Mesothelial cell of epicardium (in vitro differentiated cells): ENCODE data around the gene MAJIN. TPM values are rescaled to one million over a fixed set of nuclear protein-coding genes. Genes with fewer than 3 reads are reported as not detected.

Source experiments
- DNase-seq, 2 experiments: peaks; one replicate each; pipeline ENCODE4 v3.0.0; 2021; ENCODE audit warnings: low spot score in 2 of 2; ENCODE audit not compliant: unreplicated experiment in 2 of 2
- H3K27ac Mint-ChIP-seq: 2 replicates; pipeline ENCODE4 v1.8.0; 2021; ENCODE audit warnings: mixed read lengths
- H3K27me3 Mint-ChIP-seq: 2 replicates; pipeline ENCODE4 v1.8.0; 2021; ENCODE audit warnings: low read depth, mixed read lengths
- H3K36me3 Mint-ChIP-seq: 2 replicates; pipeline ENCODE4 v1.8.0; 2021; ENCODE audit warnings: mixed read lengths
- H3K4me1 Mint-ChIP-seq: 2 replicates; pipeline ENCODE4 v1.8.0; 2021; ENCODE audit warnings: mixed read lengths
- H3K4me3 Mint-ChIP-seq: 2 replicates; pipeline ENCODE4 v1.8.0; 2021; ENCODE audit warnings: mild to moderate bottlenecking, moderate library complexity, mixed read lengths
- H3K9me3 Mint-ChIP-seq: 2 replicates; pipeline ENCODE4 v1.8.0; 2021; ENCODE audit warnings: mixed read lengths
- total RNA-seq: library from RNA; stranded (reverse); gene quantifications from 3 replicates; pipeline ENCODE4 v1.2.1, GENCODE V29; 2021
- TF ChIP-seq, protein P1 (sequence below): fragments of 200-600 bp; sonication (generic); IDR thresholded peaks from one replicate; pipeline ENCODE4 v1.5.0; 2021; ENCODE audit warnings: antibody characterized with exemption; ENCODE audit not compliant: unreplicated experiment

MAJIN gene
- total RNA-seq, 1 donor from 2014 or later: not detected

DNA sequence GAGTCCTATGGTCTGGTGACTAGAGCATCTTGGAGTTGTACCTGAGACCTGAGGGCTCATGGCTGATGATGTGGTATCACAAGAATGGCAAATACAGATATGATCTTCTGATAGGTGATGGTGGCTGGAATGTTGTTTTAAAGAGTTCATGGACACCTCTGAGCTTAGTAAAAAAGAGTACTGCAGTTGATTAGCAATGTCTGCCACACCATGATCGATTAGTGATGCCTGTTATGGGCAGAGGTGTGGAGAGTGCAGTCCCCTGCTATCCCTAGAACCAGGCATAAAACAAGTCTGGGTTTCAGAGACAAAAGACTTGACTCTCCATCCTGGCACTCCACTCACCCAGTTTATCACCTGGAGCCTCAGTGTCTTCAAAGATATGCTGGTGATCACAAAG is 26.2 kb upstream of the MAJIN start:
- H3K27ac Mint-ChIP-seq: peak overlapping the region; percentile 0
- H3K36me3 Mint-ChIP-seq: no peaks in the 10 kb centered on the region
- TF ChIP-seq, protein P1, sequence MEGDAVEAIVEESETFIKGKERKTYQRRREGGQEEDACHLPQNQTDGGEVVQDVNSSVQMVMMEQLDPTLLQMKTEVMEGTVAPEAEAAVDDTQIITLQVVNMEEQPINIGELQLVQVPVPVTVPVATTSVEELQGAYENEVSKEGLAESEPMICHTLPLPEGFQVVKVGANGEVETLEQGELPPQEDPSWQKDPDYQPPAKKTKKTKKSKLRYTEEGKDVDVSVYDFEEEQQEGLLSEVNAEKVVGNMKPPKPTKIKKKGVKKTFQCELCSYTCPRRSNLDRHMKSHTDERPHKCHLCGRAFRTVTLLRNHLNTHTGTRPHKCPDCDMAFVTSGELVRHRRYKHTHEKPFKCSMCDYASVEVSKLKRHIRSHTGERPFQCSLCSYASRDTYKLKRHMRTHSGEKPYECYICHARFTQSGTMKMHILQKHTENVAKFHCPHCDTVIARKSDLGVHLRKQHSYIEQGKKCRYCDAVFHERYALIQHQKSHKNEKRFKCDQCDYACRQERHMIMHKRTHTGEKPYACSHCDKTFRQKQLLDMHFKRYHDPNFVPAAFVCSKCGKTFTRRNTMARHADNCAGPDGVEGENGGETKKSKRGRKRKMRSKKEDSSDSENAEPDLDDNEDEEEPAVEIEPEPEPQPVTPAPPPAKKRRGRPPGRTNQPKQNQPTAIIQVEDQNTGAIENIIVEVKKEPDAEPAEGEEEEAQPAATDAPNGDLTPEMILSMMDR: no peak
- peaks cover 1% of the 10 kb centered on the region for H3K27me3 Mint-ChIP-seq
- no peaks in the 10 kb centered on the region for H3K9me3 Mint-ChIP-seq
- H3K4me1 Mint-ChIP-seq: peaks cover 7% of the 10 kb centered on the region
- H3K4me3 Mint-ChIP-seq: no peak overlapping the region
- DNase-seq: no peak

DNA sequence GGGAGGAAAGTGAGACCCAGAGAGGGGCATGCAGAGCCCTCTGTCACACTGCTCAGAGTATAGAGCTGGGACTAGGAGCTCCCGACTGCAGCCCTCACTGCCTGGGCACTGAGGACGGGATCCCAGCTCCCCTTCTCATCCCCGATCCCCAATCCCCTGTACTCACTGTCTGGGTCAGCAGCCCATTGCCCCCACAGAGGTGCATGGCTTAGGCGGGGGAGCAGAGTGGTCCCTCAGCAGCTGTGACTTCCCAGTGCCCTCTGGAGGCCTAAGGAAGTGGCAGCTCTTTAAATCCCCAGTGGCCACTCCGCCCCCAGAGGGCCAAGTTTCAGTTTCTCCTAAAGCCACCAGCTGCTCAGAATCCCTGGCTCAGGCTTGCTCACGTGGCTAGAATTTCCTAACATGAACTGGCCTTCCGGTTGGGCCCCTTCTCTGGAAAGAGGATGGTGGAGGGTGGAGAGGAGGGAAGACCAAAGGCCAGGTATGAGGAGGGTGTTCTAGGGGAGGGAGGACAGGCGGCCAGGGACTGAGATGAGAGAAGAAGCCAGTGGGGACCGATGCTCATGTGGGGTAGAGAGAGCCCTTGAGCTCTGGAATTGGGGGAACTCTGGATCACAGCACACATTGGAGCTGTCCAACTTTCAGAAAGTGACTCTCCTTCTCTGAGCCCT is 24.9 kb upstream of the MAJIN start, which contains the start of gene BATF2:
Gene BATF2, minus strand, starts transcription at position 262 of the 671 bp plus-strand sequence. Its CDS starts 57 bp downstream, at position 205.
- Mint-ChIP-seq H3K36me3 (no peaks in the 10 kb centered on the region), H3K4me1 (peaks cover 7% of the 10 kb centered on the region), H3K27me3 (peaks cover 1% of the 10 kb centered on the region), H3K4me3 (peak within 1 kb of the TSS; percentile 28), H3K9me3 (no peaks in the 10 kb centered on the region), H3K27ac (peak within 1 kb of the TSS; percentile 76)
- DNase-seq: no peak
- TF ChIP-seq, protein P1: no peak

DNA sequence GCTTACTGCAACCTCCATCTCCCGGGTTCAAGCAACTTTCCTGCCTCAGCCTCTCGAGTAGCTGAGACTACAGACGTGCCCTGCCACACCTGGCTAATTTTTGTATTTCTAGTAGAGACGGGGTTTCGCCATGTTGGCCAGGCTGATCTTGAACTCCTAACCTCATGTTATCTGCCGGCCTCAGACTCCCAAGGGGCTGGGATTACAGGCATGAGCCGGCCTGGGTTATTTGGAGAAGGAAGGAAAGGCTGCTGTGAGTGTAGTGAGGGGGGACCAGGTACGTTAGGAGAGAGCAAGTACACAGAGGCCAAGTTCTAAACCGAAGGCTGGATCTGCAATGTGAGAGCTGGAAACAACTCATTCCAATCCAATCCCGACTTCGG is 24.4 kb upstream of the MAJIN start:
- H3K27ac Mint-ChIP-seq: peak overlapping the region; percentile 73
- H3K27me3 Mint-ChIP-seq: peaks cover 1% of the 10 kb centered on the region
- DNase-seq: no peak
- peak overlapping the region; percentile 28 for H3K4me3 Mint-ChIP-seq
- peaks cover 7% of the 10 kb centered on the region for H3K4me1 Mint-ChIP-seq
- TF ChIP-seq, protein P1: no peak
- H3K9me3 Mint-ChIP-seq: no peaks in the 10 kb centered on the region
- H3K36me3 Mint-ChIP-seq: no peaks in the 10 kb centered on the region

DNA sequence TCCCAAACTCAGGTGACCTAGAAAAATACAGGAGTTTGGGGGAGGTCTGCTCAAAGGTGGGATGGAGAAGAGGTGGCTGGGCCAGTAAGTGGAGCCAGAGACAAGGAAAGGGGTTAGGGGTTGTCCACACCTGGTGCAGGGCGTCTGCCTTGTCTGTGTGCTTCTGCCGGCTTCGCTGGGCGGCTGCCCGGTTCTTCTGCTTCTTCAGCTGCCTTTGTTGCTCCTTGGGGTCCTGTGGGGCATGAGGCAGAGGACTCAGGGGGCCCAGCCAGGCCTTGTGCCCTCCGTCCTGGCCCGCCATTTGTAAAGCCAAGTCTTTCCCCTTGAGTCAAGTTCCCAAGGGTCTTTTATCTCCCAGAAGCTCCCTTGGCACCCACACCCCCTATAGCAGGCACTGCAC is 22.4 kb upstream of the MAJIN start:
- no peaks in the 10 kb centered on the region for H3K9me3 Mint-ChIP-seq
- H3K27ac Mint-ChIP-seq: no peak overlapping the region
- H3K36me3 Mint-ChIP-seq: no peaks in the 10 kb centered on the region
- no peak for DNase-seq
- peaks cover 20% of the 10 kb centered on the region for H3K4me1 Mint-ChIP-seq
- no peak overlapping the region for H3K4me3 Mint-ChIP-seq
- TF ChIP-seq, protein P1: no peak
- peaks cover 1% of the 10 kb centered on the region for H3K27me3 Mint-ChIP-seq

DNA sequence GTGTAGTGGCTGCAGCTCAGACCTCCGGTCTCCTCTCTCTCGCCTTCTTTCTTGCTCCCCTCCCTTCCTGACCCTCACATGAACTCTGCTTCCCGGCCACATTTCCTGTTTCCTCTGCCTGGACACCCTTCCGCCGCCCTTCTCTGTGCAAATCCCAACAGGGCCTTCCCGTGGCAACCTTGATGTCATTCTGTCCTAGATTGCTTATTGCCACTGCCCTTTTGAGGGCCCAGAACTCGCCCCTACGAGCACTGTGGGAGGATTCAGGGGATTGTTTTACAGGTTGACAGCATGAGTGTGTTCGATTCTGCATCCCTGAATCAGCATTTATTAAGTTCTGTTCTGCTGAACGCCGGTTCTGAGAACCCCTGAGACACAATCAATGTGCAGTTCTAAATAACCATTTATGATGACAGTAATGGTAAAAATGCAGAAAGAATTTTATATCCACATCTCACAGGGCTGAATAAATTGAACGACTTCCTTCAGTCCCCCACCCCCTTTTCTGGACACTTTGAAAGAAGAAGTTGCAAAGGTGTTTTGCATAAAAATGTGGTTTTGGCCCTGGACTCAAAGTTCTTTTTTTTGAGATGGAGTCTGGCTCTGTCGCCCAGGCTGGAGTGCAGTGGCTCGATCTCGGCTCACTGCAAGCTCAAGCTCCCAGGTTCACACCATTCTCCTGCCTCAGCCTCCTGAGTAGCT is 18.5 kb upstream of the MAJIN start:
- Mint-ChIP-seq H3K4me1 (peaks cover 20% of the 10 kb centered on the region), H3K4me3 (peak overlapping the region; percentile 16), H3K36me3 (no peaks in the 10 kb centered on the region), H3K27ac (peak overlapping the region; percentile 85), H3K9me3 (peaks cover 3% of the 10 kb centered on the region), H3K27me3 (peaks cover 1% of the 10 kb centered on the region)
- TF ChIP-seq, protein P1: no peak
- DNase-seq: no peak
